Measurements from ENCODE around the gene SLC2A6. TPM values are rescaled to one million over a fixed set of nuclear protein-coding genes. Genes with fewer than 3 reads are reported as not detected.

Gene SLC2A6
- total and polyA plus RNA-seq, 2 donors from 2014 or later: 2.5 to 5.8 TPM

GRCh38 chr9:133421615-133422542 is 57.0 kb downstream of the SLC2A6 start, which contains the start of gene ADAMTS13:
Gene ADAMTS13, plus strand, starts transcription at chr9:133422367. Its CDS starts 77 bp downstream, at chr9:133422444.
- TF ChIP-seq CTCF (IDR thresholded peaks at IDR 0.05; ENCODE audit: borderline replicate concordance, extremely low read depth, insufficient read depth): no peak
- FAIRE-seq (no peak), DNase-seq (no peak)
- Histone ChIP-seq H3K27me3 (ENCODE audit: control insufficient read depth, insufficient read depth, low read length) (no peaks in the 10 kb centered on the region), H3K9me3 (ENCODE audit: control insufficient read depth in 2 of 3, insufficient read depth in 1 of 3, low read length in 3 of 3) (no peaks in the 10 kb centered on the region), H3K9ac (ENCODE audit: low read length in 3 of 3) (no peak within 1 kb of the TSS), H3K27ac (ENCODE audit: low read depth in 2 of 2, low read length in 2 of 2) (no peak within 1 kb of the TSS), H3K4me3 (ENCODE audit: low read length in 3 of 3) (no peak within 1 kb of the TSS), H3K4me1 (ENCODE audit: control insufficient read depth in 2 of 3, insufficient read depth in 2 of 3, low read depth in 1 of 3, low read length in 3 of 3) (peaks cover 0 to under 1% (median under 1%) of the 10 kb centered on the region in 3 donors), H3K36me3 (ENCODE audit: control insufficient read depth in 2 of 3, insufficient read depth in 3 of 3, low read length in 3 of 3) (no peaks in the 10 kb centered on the region)
- intact Hi-C loops (cut with DNase I): no loop called here

Other genes with a start within 250 kb of the SLC2A6 start
- gene ABO, start 203.9 kb downstream of the SLC2A6 start, total RNA-seq: 29.0 TPM
- gene ABO, start 203.9 kb downstream of the SLC2A6 start, polyA plus RNA-seq (ENCODE audit: insufficient read depth, low read depth, low replicate concordance): 25.0 TPM
- 17.3 TPM for gene SURF6, start 142.9 kb downstream of the SLC2A6 start, total RNA-seq
- 16.8 TPM for gene SURF6, start 142.9 kb downstream of the SLC2A6 start, polyA plus RNA-seq (ENCODE audit: insufficient read depth, low read depth, low replicate concordance)
- gene MED22, start 131.0 kb downstream of the SLC2A6 start, total RNA-seq: 32.7 TPM
- 24.6 TPM for gene MED22, start 131.0 kb downstream of the SLC2A6 start, polyA plus RNA-seq (ENCODE audit: insufficient read depth, low read depth, low replicate concordance)
- 1,502 TPM for gene RPL7A, start 130.9 kb downstream of the SLC2A6 start, total RNA-seq
- gene RPL7A, start 130.9 kb downstream of the SLC2A6 start, polyA plus RNA-seq (ENCODE audit: insufficient read depth, low read depth, low replicate concordance): 2,097 TPM
- 45.0 TPM for gene SURF1, start 122.6 kb downstream of the SLC2A6 start, total RNA-seq
- 165 TPM for gene SURF1, start 122.6 kb downstream of the SLC2A6 start, polyA plus RNA-seq (ENCODE audit: insufficient read depth, low read depth, low replicate concordance)
- 23.5 TPM for gene SURF2, start 122.5 kb downstream of the SLC2A6 start, total RNA-seq
- gene SURF2, start 122.5 kb downstream of the SLC2A6 start, polyA plus RNA-seq (ENCODE audit: insufficient read depth, low read depth, low replicate concordance): 61.2 TPM
- gene SURF4, start 103.0 kb downstream of the SLC2A6 start, total RNA-seq: 138 TPM
- 121 TPM for gene SURF4, start 103.0 kb downstream of the SLC2A6 start, polyA plus RNA-seq (ENCODE audit: insufficient read depth, low read depth, low replicate concordance)
- 1.9 TPM for gene STKLD1, start 102.7 kb downstream of the SLC2A6 start, total RNA-seq
- 4.0 TPM for gene STKLD1, start 102.7 kb downstream of the SLC2A6 start, polyA plus RNA-seq (ENCODE audit: insufficient read depth, low read depth, low replicate concordance)
- gene REXO4, start 61.1 kb downstream of the SLC2A6 start, total RNA-seq: 17.5 TPM
- 18.6 TPM for gene REXO4, start 61.1 kb downstream of the SLC2A6 start, polyA plus RNA-seq (ENCODE audit: insufficient read depth, low read depth, low replicate concordance)
- 3.1 TPM for gene ADAMTS13, start 56.7 kb downstream of the SLC2A6 start, total RNA-seq
- gene ADAMTS13, start 56.7 kb downstream of the SLC2A6 start, polyA plus RNA-seq (ENCODE audit: insufficient read depth, low read depth, low replicate concordance): 3.6 TPM
- gene CACFD1, start 19.1 kb downstream of the SLC2A6 start, total RNA-seq: 37.3 TPM
- 37.8 TPM for gene CACFD1, start 19.1 kb downstream of the SLC2A6 start, polyA plus RNA-seq (ENCODE audit: insufficient read depth, low read depth, low replicate concordance)
- not detected for gene MYMK, start 45.9 kb upstream of the SLC2A6 start, total RNA-seq
- gene MYMK, start 45.9 kb upstream of the SLC2A6 start, polyA plus RNA-seq (ENCODE audit: insufficient read depth, low read depth, low replicate concordance): not detected
- gene ADAMTSL2, start 55.6 kb upstream of the SLC2A6 start, total RNA-seq: 32.1 TPM
- 20.0 TPM for gene ADAMTSL2, start 55.6 kb upstream of the SLC2A6 start, polyA plus RNA-seq (ENCODE audit: insufficient read depth, low read depth, low replicate concordance)
- gene FAM163B, start 130.3 kb upstream of the SLC2A6 start, total RNA-seq: 0.54 TPM
- not detected for gene FAM163B, start 130.3 kb upstream of the SLC2A6 start, polyA plus RNA-seq (ENCODE audit: insufficient read depth, low read depth, low replicate concordance)
- not detected for gene DBH, start 157.3 kb upstream of the SLC2A6 start, total RNA-seq
- 0.39 TPM for gene DBH, start 157.3 kb upstream of the SLC2A6 start, polyA plus RNA-seq (ENCODE audit: insufficient read depth, low read depth, low replicate concordance)

Measured in kidney (tissue), 14 donors.